H1 (cell line): ENCODE measurements around the gene IRF2BP2. TPM values are rescaled to one million over a fixed set of nuclear protein-coding genes. Genes with fewer than 3 reads are reported as not detected.

Source experiments
- CTCF ChIA-PET: fragments of 300-600 bp; sonication (Branson Sonifier 250); formaldehyde crosslinking; loops from one replicate; lab custom pipeline; 2021; ENCODE audit not compliant: partially characterized antibody; lab: Charles Lee
- POLR2A ChIA-PET: fragments of 300-600 bp; sonication (Branson Sonifier 250); formaldehyde crosslinking; loops from one replicate; lab custom pipeline; 2021; ENCODE audit warnings: inconsistent platforms; ENCODE audit not compliant: partially characterized antibody; lab: Charles Lee
- DNase-seq, 2 experiments: peaks; one replicate each; pipeline versions ENCODE4 v3.0.0 to v3.0.0-alpha.2; 2010 to 2022; ENCODE audit warnings: low spot score in 2 of 2, low read depth in 1 of 2, mixed read lengths in 1 of 2
- FAIRE-seq: peaks from 2 replicates; lab custom pipeline; 2011; peaks lifted over from hg19 to GRCh38; lab: Jason Lieb, UNC
- H2AFZ ChIP-seq: 2 replicates; pipeline ENCODE4 v1.8.1; 2012; ENCODE audit warnings: low read length, inconsistent platforms
- H2AK5ac ChIP-seq: 2 replicates; pipeline ENCODE4 v1.6.1; 2013; ENCODE audit warnings: low read depth, low read length
- H2BK120ac ChIP-seq: replicated peaks from 2 replicates; pipeline ENCODE3; 2013; ENCODE audit warnings: low read depth, low read length, inconsistent platforms
- H2BK12ac ChIP-seq: 2 replicates; pipeline ENCODE4 v1.6.1; 2013; ENCODE audit warnings: low read depth, low read length
- H2BK15ac ChIP-seq: 2 replicates; pipeline ENCODE4 v1.6.1; 2013; ENCODE audit warnings: low read length
- H2BK20ac ChIP-seq: 2 replicates; pipeline ENCODE4 v1.6.1; 2013; ENCODE audit warnings: low read length
- H2BK5ac ChIP-seq: 2 replicates; pipeline ENCODE4 v1.6.1; 2013; ENCODE audit warnings: low read depth, low read length
- H3K14ac ChIP-seq: 2 replicates; pipeline ENCODE4 v1.6.1; 2013; ENCODE audit warnings: inconsistent platforms; ENCODE audit not compliant: insufficient read length
- H3K18ac ChIP-seq: 2 replicates; pipeline ENCODE4 v1.6.1; 2013; ENCODE audit warnings: low read length; ENCODE audit errors: extremely low read depth
- H3K23ac ChIP-seq: 2 replicates; pipeline ENCODE4 v1.6.1; 2013; ENCODE audit warnings: inconsistent platforms; ENCODE audit not compliant: insufficient read length
- H3K23me2 ChIP-seq: 2 replicates; pipeline ENCODE4 v1.6.1; 2013; ENCODE audit warnings: low read depth, low read length
- H3K27ac ChIP-seq: 2 replicates; pipeline ENCODE4 v1.6.1; 2011; ENCODE audit warnings: low read depth, low read length, inconsistent platforms
- H3K27me3 ChIP-seq, 4 experiments: replicated peaks in 1 of 4; 1 replicate in 1 of 4; 2 replicates in 3 of 4; pipeline versions ENCODE4 v1.6.1 to v1.8.1; 2011 to 2013; ENCODE audit warnings: low read length in 3 of 4, mild to moderate bottlenecking in 3 of 4, inconsistent platforms in 2 of 4, mixed read lengths in 2 of 4, moderate library complexity in 1 of 4; ENCODE audit not compliant: control insufficient read depth in 3 of 4, insufficient read depth in 3 of 4; ENCODE audit errors: extremely low read depth in 1 of 4
- H3K36me3 ChIP-seq, 4 experiments: 2 replicates each; pipeline versions ENCODE4 v1.6.1 to v1.8.1; 2011 to 2013; ENCODE audit warnings: mild to moderate bottlenecking in 4 of 4, low read length in 3 of 4, moderate library complexity in 2 of 4, control low read depth in 1 of 4, inconsistent platforms in 1 of 4; ENCODE audit not compliant: insufficient read depth in 4 of 4, control insufficient read depth in 2 of 4
- H3K4ac ChIP-seq: replicated peaks from 2 replicates; pipeline ENCODE3; 2013; ENCODE audit warnings: low read length, low read depth, mixed read lengths, inconsistent platforms; ENCODE audit not compliant: insufficient read length
- H3K4me1 ChIP-seq, 4 experiments: replicated peaks in 1 of 4; 1 replicate in 1 of 4; 2 replicates in 3 of 4; pipeline versions ENCODE4 v1.6.1 to v1.8.1; 2011 to 2013; ENCODE audit warnings: low read length in 3 of 4, inconsistent platforms in 2 of 4, mixed read lengths in 1 of 4; ENCODE audit not compliant: insufficient read depth in 4 of 4, control insufficient read depth in 3 of 4
- H3K4me2 ChIP-seq, 2 experiments: 2 replicates each; pipeline versions ENCODE4 v1.6.1 to v1.8.1; 2011 to 2013; ENCODE audit warnings: low read depth in 2 of 2, low read length in 2 of 2, control low read depth in 1 of 2, inconsistent platforms in 1 of 2, mild to moderate bottlenecking in 1 of 2; ENCODE audit not compliant: insufficient read depth in 1 of 2
- H3K4me3 ChIP-seq, 4 experiments: fragments of 200-600, 300-600 bp in 1 of 4; sonication (generic), shearing (Covaris generic), sonication (Bioruptor Twin) in 1 of 4; 2 replicates each; pipeline versions ENCODE4 v1.5.1 to v1.8.1; 2011 to 2016; ENCODE audit warnings: low read length in 4 of 4, low read depth in 3 of 4, control low read depth in 2 of 4, inconsistent platforms in 2 of 4, mild to moderate bottlenecking in 2 of 4, mixed read lengths in 1 of 4, moderate library complexity in 1 of 4; ENCODE audit not compliant: insufficient read depth in 2 of 4; ENCODE audit errors: extremely low read depth in 1 of 4
- H3K56ac ChIP-seq: replicated peaks from 2 replicates; pipeline ENCODE3; 2013; ENCODE audit warnings: low read depth, mild to moderate bottlenecking, mixed read lengths, low read length, inconsistent platforms; ENCODE audit not compliant: insufficient read length
- H3K79me1 ChIP-seq: 2 replicates; pipeline ENCODE4 v1.6.1; 2013; ENCODE audit warnings: low read depth, low read length, control low read depth
- H3K79me2 ChIP-seq, 2 experiments: 2 replicates each; pipeline versions ENCODE4 v1.6.1 to v1.8.1; 2012 to 2013; ENCODE audit warnings: low read length in 2 of 2, mild to moderate bottlenecking in 2 of 2, inconsistent platforms in 1 of 2; ENCODE audit not compliant: insufficient read depth in 2 of 2, control insufficient read depth in 1 of 2
- H3K9ac ChIP-seq, 4 experiments: replicated peaks in 1 of 4; 1 replicate in 1 of 4; 2 replicates in 3 of 4; pipeline versions ENCODE4 v1.6.1 to v1.8.1; 2011 to 2013; ENCODE audit warnings: low read depth in 3 of 4, low read length in 3 of 4, control low read depth in 2 of 4, mild to moderate bottlenecking in 2 of 4, moderate library complexity in 2 of 4, inconsistent platforms in 1 of 4; ENCODE audit errors: extremely low read depth in 1 of 4
- H3K9me3 ChIP-seq, 2 experiments: 2 replicates each; pipeline versions ENCODE4 v1.6.1 to v1.8.1; 2012 to 2013; ENCODE audit warnings: mild to moderate bottlenecking in 2 of 2, moderate library complexity in 2 of 2, control low read depth in 1 of 2, inconsistent platforms in 1 of 2, low read depth in 1 of 2, low read length in 1 of 2, mixed read lengths in 1 of 2; ENCODE audit not compliant: insufficient read depth in 2 of 2
- H4K20me1 ChIP-seq, 2 experiments: replicated peaks in 1 of 2; 2 replicates each; pipeline versions ENCODE3 to v1.8.1; 2011 to 2013; ENCODE audit warnings: inconsistent platforms in 2 of 2, low read length in 2 of 2, mild to moderate bottlenecking in 1 of 2; ENCODE audit not compliant: insufficient read depth in 2 of 2, control insufficient read depth in 1 of 2
- H4K5ac ChIP-seq: 2 replicates; pipeline ENCODE4 v1.6.1; 2013; ENCODE audit warnings: low read length, low read depth, mixed read lengths, inconsistent platforms; ENCODE audit not compliant: insufficient read length
- H4K8ac ChIP-seq: 2 replicates; pipeline ENCODE4 v1.8.0; 2013; ENCODE audit warnings: mild to moderate bottlenecking, moderate library complexity, low read length, inconsistent platforms; ENCODE audit not compliant: insufficient read depth; ENCODE audit errors: extremely low read depth
- H4K91ac ChIP-seq: replicated peaks from 2 replicates; pipeline ENCODE3; 2013; ENCODE audit warnings: low read length, mixed read lengths, inconsistent platforms; ENCODE audit not compliant: insufficient read length
- KDM1A ChIP-seq: fragments of 200-600, 300-600 bp; sonication (generic); IDR thresholded peaks from 2 replicates; pipeline ENCODE4 v1.7.1; 2016; ENCODE audit warnings: mild to moderate bottlenecking, low read length, borderline replicate concordance
- SP1 ChIP-seq: IDR thresholded peaks from 2 replicates; pipeline ENCODE4 v1.6.1; 2011; ENCODE audit warnings: low read depth, low read length
- WGBS, 2 experiments: shearing (Covaris generic) in 1 of 2; methylation state at CpG; one replicate each; pipeline versions ENCODE4 v1.1.6 to v1.1.7; 2013 to 2015; ENCODE audit warnings: low lambda C conversion rate in 2 of 2, mixed read lengths in 2 of 2, inconsistent platforms in 1 of 2, low coverage in 1 of 2, missing lambda C conversion rate in 1 of 2; ENCODE audit not compliant: insufficient replicate concordance in 2 of 2, insufficient coverage in 1 of 2, insufficient read length in 1 of 2; ENCODE audit errors: extremely low coverage in 1 of 2, missing lambda C conversion rate in 1 of 2; 5-methylcytosine and 5-hydroxymethylcytosine counted together
- polyA plus RNA-seq, 7 experiments: library from polyadenylated mRNA; depleted of rRNA in 3 of 7; stranded (reverse) in 5 of 7; unstranded in 2 of 7; fragments of >200 nt in 5 of 7; fragments of 200-250 nt in 2 of 7; gene quantifications; 1 replicate in 5 of 7; 2 replicates in 1 of 7; 4 replicates in 1 of 7; pipeline versions ENCODE4 v1.2.1 to v1.2.3, GENCODE V29; 2011 to 2013; ENCODE audit warnings: missing spikeins in 2 of 7, mixed read lengths in 2 of 7
- total RNA-seq: library from RNA; stranded (reverse); fragmentation: NEBNext Ultra II Directional; extraction: Animal tissue kit (Norgen Biotek cat#: 25700); gene quantifications from 2 replicates; pipeline ENCODE4 v1.2.1, GENCODE V29; 2021

The IRF2BP2 gene
- total and polyA plus RNA-seq, 2 of the 8 experiments (the other 6 are each of a cell fraction or from before 2014, with no cell fraction given) = 24.9 to 67.5 TPM

GRCh38 chr1:234645964-234646363, 36.0 kb upstream of the IRF2BP2 start:
- H2AFZ ChIP-seq = no peak overlapping the region
- H3K4ac ChIP-seq = no peak overlapping the region
- no peak overlapping the region for H2BK5ac ChIP-seq
- H4K91ac ChIP-seq = no peak overlapping the region
- no peak overlapping the region for H4K5ac ChIP-seq
- no peak overlapping the region for H2BK20ac ChIP-seq
- TF ChIP-seq SP1 (no peak), KDM1A (peak; percentile 73; the same call in 1 of the 2 replicates)
- TF ChIP-seq, all 59 proteins: peak for 1
- Histone ChIP-seq H3K18ac (no peak overlapping the region), H3K9me3 (peaks cover 5% of the 10 kb centered on the region in 2 experiments; a peak in 1 of 4 replicates), H2BK15ac (no peak overlapping the region), H3K23ac (no peak overlapping the region), H3K4me1 (peaks cover 0 to 3% (median 0%) of the 10 kb centered on the region in 4 experiments; a peak in 1 of 7 replicates), H3K27me3 (no peaks in the 10 kb centered on the region), H4K20me1 (no peaks in the 10 kb centered on the region), H3K27ac (no peak overlapping the region), H3K23me2 (no peaks in the 10 kb centered on the region), H4K8ac (no peak overlapping the region), H3K4me2 (no peak overlapping the region), H3K14ac (no peak overlapping the region), H2AK5ac (no peak overlapping the region), H3K9ac (no peak overlapping the region), H3K56ac (no peak overlapping the region), H3K79me2 (no peaks in the 10 kb centered on the region), H3K79me1 (no peaks in the 10 kb centered on the region; the same call in 1 of the 2 replicates), H3K36me3 (no peaks in the 10 kb centered on the region), H3K4me3 (no peak overlapping the region), H2BK12ac (no peak overlapping the region), H2BK120ac (no peak overlapping the region)
- DNase-seq (no peak), FAIRE-seq (no peak)
- ChIA-PET POLR2A (no interaction called here), CTCF (interaction anchor here (0.8 to 1.2 kb wide), 4 partner anchors 12 to 99 kb away, joined by 3 to 5 read pairs (median 3); no protein-coding TSS in a partner anchor)
- 92% methylated on average over 2 of the region's 2 CpGs; no CpG with 5 or more reads in 1 of the 2 experiments for WGBS, 2 experiments
